Ovary (tissue), 10 donors: Measurements from ENCODE around the gene OTUB1. TPM values are rescaled to one million over a fixed set of nuclear protein-coding genes. Genes with fewer than 3 reads are reported as not detected.

Source experiments
- DNase-seq, 5 donors: peaks; one replicate each; pipeline ENCODE4 v3.0.0-alpha.2; 2019 to 2020
- H3K27ac ChIP-seq, 2 donors: fragments of 200-600 bp; one replicate each; pipeline versions ENCODE4 v1.5.1 to v1.8.0; 2019 to 2022
- H3K27me3 ChIP-seq: fragments of 200-600 bp; one replicate; pipeline ENCODE4 v1.8.0; 2022
- H3K36me3 ChIP-seq: fragments of 200-600 bp; sonication (generic); one replicate; pipeline ENCODE4 v1.5.1; 2019
- H3K4me1 ChIP-seq: one replicate; pipeline ENCODE4 v1.8.1; 2013; ENCODE audit warnings: mild to moderate bottlenecking, moderate library complexity; ENCODE audit not compliant: insufficient read depth
- H3K4me3 ChIP-seq: fragments of 200-600 bp; sonication (generic); one replicate; pipeline ENCODE4 v1.5.1; 2017
- H3K9me3 ChIP-seq, 2 donors: fragments of 200-600 bp in 1 of 2; sonication (generic) in 1 of 2; one replicate each; pipeline versions ENCODE4 v1.5.1 to v1.8.1; 2013 to 2019; ENCODE audit warnings: mild to moderate bottlenecking in 1 of 2, moderate library complexity in 1 of 2
- EP300 ChIP-seq: sonication (generic); formaldehyde crosslinking; IDR thresholded peaks from one replicate; pipeline ENCODE4 v1.6.1; 2017; ENCODE audit warnings: antibody characterized with exemption
- POLR2A ChIP-seq: fragments of 450-650 bp; IDR thresholded peaks from one replicate; pipeline ENCODE4 v1.6.1; 2017; ENCODE audit warnings: antibody characterized with exemption, mild to moderate bottlenecking, moderate library complexity
- WGBS, 3 donors: extraction: QIAGEN DNeasy Blood & Tissue Kit in 1 of 3; methylation state at CpG; one replicate each; pipeline versions ENCODE4 v1.1.5 to v1.1.7; 2013 to 2017; 5-methylcytosine and 5-hydroxymethylcytosine counted together
- intact Hi-C, 4 donors: fragments of 100-400 bp; cut with DNase I; formaldehyde crosslinking; loops; one replicate each; pipeline versions ENCODE4 v1.11.0 to v1.15.1; 2022 to 2023
- long read RNA-seq, 3 donors: library from polyadenylated mRNA in 2 of 3; unstranded in 2 of 3; transcript quantifications; one replicate each; pipeline ENCODE4 v2.0.0 and lab custom pipeline, GENCODE V29; 2021 to 2026
- polyA plus RNA-seq, 2 donors: library from polyadenylated mRNA; stranded (reverse); fragments of 200-250 nt in 1 of 2; fragments of 350-450 nt in 1 of 2; fragmentation: Illumina TruSeq in 1 of 2; extraction: RNeasy Lipid Tissue Mini Kit (QIAGEN cat#74804) in 1 of 2; gene quantifications; one replicate each; pipeline ENCODE4 v1.2.3, GENCODE V29; 2013 to 2014
- total RNA-seq, 7 donors: library from RNA; depleted of rRNA in 2 of 7; stranded (reverse); fragments of >200 nt in 2 of 7; fragmentation: NEBNext Ultra II Directional in 3 of 7; extraction: Animal tissue kit (Norgen Biotek cat#: 25700) in 3 of 7; gene quantifications; one replicate each; pipeline versions ENCODE4 v1.1.0 to v1.2.4, GENCODE V29; 2016 to 2023
- TF ChIP-seq, protein P1 (sequence below), 3 donors: fragments of 450-650 bp in 2 of 3; fragments of 200-600 bp in 1 of 3; IDR thresholded peaks; one replicate each; pipeline versions ENCODE4 v1.5.1 to v1.8.0; 2016 to 2022; ENCODE audit warnings: antibody characterized with exemption in 3 of 3, mild to moderate bottlenecking in 1 of 3
- donor health status: DM: no; HTN: no; CAD: no; lungs with moderate emphysema.
- donor health status: DM: no; HTN: no; CAD: no.
- donor health status: Bipolar disorder and iron deficiency.
- donor health status: DM: yes; HTN: yes; CAD: no.
- donor health status: DM: no; HTN: no; CAD: no.
- donor health status: DM: yes; HTN: yes; CAD: no.

OTUB1 gene, protein sequence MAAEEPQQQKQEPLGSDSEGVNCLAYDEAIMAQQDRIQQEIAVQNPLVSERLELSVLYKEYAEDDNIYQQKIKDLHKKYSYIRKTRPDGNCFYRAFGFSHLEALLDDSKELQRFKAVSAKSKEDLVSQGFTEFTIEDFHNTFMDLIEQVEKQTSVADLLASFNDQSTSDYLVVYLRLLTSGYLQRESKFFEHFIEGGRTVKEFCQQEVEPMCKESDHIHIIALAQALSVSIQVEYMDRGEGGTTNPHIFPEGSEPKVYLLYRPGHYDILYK
- 10 to 100 TPM; 49.4 to 66.7 (median 50.7) TPM for total RNA-seq
- 10 to 100 TPM; 34.7 to 55.1 TPM for polyA plus RNA-seq
- long read RNA-seq, donor 1, transcript OTUB1-209 (7 exons, 1,729 nt), result major isoform, 88 of 114 reads
- long read RNA-seq, donor 1, transcript OTUB1-201 (6 exons, 2,493 nt), result minor isoform, 20 of 114 reads
- long read RNA-seq, donor 1, partial matches to known transcripts, result 2 of 114 reads
- long read RNA-seq, donor 1, other reads (novel, unspliced or antisense), result 4 of 114 reads
- long read RNA-seq, donor 2, transcript OTUB1-201 (6 exons, 2,493 nt), result minor isoform, 7 of 90 reads
- long read RNA-seq, donor 2, transcript OTUB1-209 (7 exons, 1,729 nt), result major isoform, 62 of 90 reads
- long read RNA-seq, donor 2, partial matches to known transcripts, result 19 of 90 reads
- long read RNA-seq, donor 2, other reads (novel, unspliced or antisense), result 0 of 90 reads
- long read RNA-seq, donor 3, transcript OTUB1-209 (7 exons, 1,729 nt), result major isoform, 107 of 146 reads
- long read RNA-seq, donor 3, transcript OTUB1-201 (6 exons, 2,493 nt), result minor isoform, 26 of 146 reads
- long read RNA-seq, donor 3, partial matches to known transcripts, result 2 of 146 reads
- long read RNA-seq, donor 3, other reads (novel, unspliced or antisense), result 11 of 146 reads

DNA sequence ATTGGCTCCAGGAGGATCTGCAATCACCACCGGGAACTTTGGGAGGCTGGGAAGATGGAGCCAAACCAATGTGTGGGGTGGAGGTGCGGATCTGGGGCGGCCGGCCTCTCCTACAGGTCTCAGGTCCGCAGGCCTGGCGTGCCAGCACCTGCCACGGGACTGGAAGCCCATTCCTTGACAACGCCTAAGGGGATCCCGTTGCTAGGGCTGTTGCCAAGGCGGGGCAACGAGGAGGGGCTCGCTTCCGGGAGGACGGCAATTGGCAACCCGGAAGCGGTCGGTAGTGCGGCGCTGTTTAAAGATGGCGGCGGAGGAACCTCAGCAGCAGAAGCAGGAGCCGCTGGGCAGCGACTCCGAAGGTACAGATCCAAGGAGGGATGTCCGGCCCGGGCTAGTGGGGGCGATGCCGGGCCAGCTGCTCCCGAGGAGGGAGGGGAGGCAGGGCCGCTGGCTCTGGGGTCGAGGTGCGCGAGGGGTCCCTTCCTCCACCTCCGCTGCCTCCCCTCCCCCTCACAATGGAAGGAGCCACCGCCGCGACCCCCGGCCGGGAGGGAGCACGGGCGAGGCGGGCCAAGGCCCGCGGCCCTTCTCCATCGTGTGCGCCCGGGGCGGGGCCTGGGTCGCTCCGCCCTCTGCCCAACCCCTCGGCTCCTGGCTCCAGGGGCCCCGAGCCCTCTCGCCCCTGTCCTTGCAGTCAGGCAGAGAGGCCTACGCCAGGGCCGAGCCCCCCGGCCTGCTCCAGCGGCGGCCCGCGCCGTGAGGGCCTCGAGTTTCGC, at the start of gene OTUB1:
OTUB1 (plus strand) TSS at position 283 of the 776 bp plus-strand sequence; CDS start at position 302, 19 bp downstream.
- intact Hi-C loops, result no loop called here
- DNase-seq, result peak; percentile 87 to 92 (median 88)
- Histone ChIP-seq H3K9me3 (no peaks in the 10 kb centered on the region), H3K27ac (peak within 1 kb of the TSS; percentile 43 to 57), H3K4me1 (peaks cover 5% of the 10 kb centered on the region), H3K4me3 (peak within 1 kb of the TSS; percentile 95), H3K27me3 (no peaks in the 10 kb centered on the region), H3K36me3 (no peaks in the 10 kb centered on the region)
- TF ChIP-seq, protein P1, sequence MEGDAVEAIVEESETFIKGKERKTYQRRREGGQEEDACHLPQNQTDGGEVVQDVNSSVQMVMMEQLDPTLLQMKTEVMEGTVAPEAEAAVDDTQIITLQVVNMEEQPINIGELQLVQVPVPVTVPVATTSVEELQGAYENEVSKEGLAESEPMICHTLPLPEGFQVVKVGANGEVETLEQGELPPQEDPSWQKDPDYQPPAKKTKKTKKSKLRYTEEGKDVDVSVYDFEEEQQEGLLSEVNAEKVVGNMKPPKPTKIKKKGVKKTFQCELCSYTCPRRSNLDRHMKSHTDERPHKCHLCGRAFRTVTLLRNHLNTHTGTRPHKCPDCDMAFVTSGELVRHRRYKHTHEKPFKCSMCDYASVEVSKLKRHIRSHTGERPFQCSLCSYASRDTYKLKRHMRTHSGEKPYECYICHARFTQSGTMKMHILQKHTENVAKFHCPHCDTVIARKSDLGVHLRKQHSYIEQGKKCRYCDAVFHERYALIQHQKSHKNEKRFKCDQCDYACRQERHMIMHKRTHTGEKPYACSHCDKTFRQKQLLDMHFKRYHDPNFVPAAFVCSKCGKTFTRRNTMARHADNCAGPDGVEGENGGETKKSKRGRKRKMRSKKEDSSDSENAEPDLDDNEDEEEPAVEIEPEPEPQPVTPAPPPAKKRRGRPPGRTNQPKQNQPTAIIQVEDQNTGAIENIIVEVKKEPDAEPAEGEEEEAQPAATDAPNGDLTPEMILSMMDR (IDR thresholded peaks at IDR 0.05), result no peak
- TF ChIP-seq POLR2A, result peak; percentile 44
- 0% methylated on average over 35 to 63 of the region's 63 CpGs for WGBS, 3 donors

DNA sequence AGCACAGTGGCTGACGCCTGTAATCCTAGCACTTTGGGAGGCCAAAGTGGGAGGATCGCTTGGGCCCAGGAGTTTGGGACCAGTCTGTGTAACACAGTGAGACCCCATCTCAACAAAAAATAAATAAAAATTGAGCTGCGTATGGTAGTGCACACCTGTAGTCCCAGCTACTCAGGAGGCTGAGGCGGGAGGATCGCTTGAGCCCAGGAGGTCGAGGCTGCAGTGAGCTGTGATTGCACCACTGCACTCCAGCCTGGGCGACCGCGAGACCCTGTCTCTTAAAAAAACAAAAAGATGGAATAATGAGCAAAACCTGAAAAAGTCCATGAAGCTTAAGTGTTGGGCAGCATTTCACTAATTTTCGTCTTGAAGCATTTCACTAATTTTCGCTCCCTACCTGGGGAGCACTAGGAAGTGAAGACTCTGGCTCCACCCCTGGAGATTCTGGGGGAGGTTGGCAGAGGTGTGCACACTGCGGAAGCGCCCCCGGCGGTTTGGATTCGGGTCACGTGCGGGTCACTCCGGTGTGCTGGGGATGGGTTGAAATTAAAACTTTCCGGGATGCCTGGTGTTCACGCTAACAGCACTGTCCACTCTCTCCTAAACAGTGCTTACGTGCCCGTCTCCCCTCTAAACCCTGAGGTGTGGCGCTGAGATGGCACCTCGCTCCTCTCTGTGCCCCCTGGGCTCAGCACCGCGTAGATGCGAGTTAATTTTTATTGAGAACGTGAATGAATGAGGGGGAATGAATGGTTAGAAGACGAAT, 48.3 kb upstream of the OTUB1 start:
- H3K4me3 ChIP-seq, result peak overlapping the region; percentile 78
- H3K4me1 ChIP-seq, result peaks cover 6% of the 10 kb centered on the region
- 19 to 21% (median 20%) methylated on average over 30 of the region's 30 CpGs for WGBS, 3 donors
- peak overlapping the region in 1 of 2 donors; percentile 34 for H3K27ac ChIP-seq
- DNase-seq, result peak in 3 of 5 donors; percentile 44 to 50 (median 46)
- no peaks in the 10 kb centered on the region for H3K9me3 ChIP-seq
- no peaks in the 10 kb centered on the region for H3K36me3 ChIP-seq
- H3K27me3 ChIP-seq, result no peaks in the 10 kb centered on the region
- TF ChIP-seq, protein P1 (IDR thresholded peaks at IDR 0.05), result no peak
- TF ChIP-seq EP300, result no peak
- no peak for TF ChIP-seq POLR2A
- intact Hi-C loops, result loop anchor here in 1 of 4 donors (5.0 kb wide), 1 partner anchor 266 kb away; the partner anchor contains the start of gene ATL3

DNA sequence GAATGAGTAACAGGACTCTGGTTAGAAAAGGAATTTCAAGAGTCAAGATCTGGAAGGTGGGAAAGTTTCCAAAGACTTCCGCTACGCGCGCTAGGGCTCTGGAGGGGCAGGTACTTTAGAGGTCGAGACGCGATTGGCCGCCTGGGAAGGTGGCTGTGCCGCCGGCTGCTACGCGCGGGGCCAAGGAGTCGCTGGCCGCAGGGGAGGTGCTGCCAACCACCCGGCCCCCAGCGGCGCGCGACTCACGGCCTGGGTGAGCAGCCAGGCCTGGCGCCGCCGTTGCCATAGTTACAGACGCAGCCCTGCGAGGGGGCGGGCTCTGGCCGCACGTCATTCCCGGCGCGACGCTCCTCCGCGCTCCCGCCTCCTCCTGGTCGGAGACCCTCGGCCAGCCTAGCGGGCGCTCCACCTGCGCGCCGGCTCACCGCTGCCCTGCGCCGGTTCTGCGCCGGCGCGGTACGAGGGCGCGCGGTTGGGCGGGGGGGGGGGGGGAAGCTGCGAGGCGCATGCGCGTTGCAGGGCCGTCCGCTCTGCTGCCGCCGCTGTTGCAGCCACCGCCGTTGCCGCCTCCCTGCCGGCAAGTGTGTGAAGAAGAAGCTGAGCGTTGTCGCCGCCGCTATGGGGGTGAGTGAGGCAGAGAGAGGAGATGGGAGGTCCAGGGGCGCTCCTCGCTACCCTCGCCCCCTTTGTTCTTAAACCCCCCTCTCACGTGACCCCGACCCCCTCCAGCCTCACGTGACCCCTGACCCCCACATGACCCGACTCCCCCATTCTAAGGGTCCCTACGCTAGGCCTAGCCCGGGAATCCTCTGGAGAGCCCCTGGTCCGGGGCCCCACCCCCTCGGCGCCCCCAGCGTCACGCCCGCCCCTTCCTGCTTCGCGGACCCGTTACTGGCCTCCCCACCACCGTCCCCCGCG, 47.5 kb upstream of the OTUB1 start, which contains the start of gene NAA40:
NAA40 (plus strand) TSS at position 524 of the 918 bp plus-strand sequence; CDS start at position 619, 95 bp downstream.
- WGBS, 3 donors, result 0 to 1% (median 0%) methylated on average over 40 to 87 of the region's 92 CpGs
- no peaks in the 10 kb centered on the region for H3K27me3 ChIP-seq
- no peaks in the 10 kb centered on the region for H3K36me3 ChIP-seq
- DNase-seq, result peak; percentile 91 to 95 (median 93)
- peaks cover 6% of the 10 kb centered on the region for H3K4me1 ChIP-seq
- peak within 1 kb of the TSS in 1 of 2 donors; percentile 68 for H3K27ac ChIP-seq
- intact Hi-C loops, result loop anchor here in 1 of 4 donors (5.0 kb wide), 1 partner anchor 266 kb away; the partner anchor contains the start of gene ATL3
- TF ChIP-seq, protein P1 (IDR thresholded peaks at IDR 0.05), result peak in 1 of 3 donors; percentile 35
- no peak for TF ChIP-seq POLR2A
- H3K4me3 ChIP-seq, result peak within 1 kb of the TSS; percentile 78
- no peaks in the 10 kb centered on the region for H3K9me3 ChIP-seq
